HCT116 (cell line): ENCODE measurements around the gene HCFC1. TPM values are rescaled to one million over a fixed set of nuclear protein-coding genes. Genes with fewer than 3 reads are reported as not detected.

ENCODE experiments used
- ATAC-seq: fragments of 200-7000 bp; cut with Tn5 transposase; 2 replicates; pipeline ENCODE4 v1.9.1; 2020; ENCODE audit warnings: mild to moderate bottlenecking, moderate library complexity
- BruUV-seq: library from RNA; stranded (reverse); fragments of 400-500 nt; replicated peaks from 2 replicates; lab custom pipeline; 2021; lab: Mats Ljungman, UMichigan
- CTCF ChIA-PET: fragments of 300-600 bp; sonication (Branson Sonifier 250); formaldehyde crosslinking; loops from one replicate; lab custom pipeline; 2021; ENCODE audit warnings: antibody characterized with exemption; lab: Charles Lee
- POLR2A ChIA-PET: fragments of 300-600, 350-600 bp; sonication (Branson Sonifier 250); formaldehyde crosslinking; loops from one replicate; lab custom pipeline; 2021; ENCODE audit warnings: antibody characterized with exemption; lab: Charles Lee
- RAD21 ChIA-PET, 2 experiments: fragments of 300-600 bp; sonication (Branson Sonifier 250); formaldehyde crosslinking; loops; one replicate each; lab custom pipeline; 2023; ENCODE audit warnings: low total read pairs in 2 of 2; ENCODE audit not compliant: uncharacterized antibody in 2 of 2, unreplicated experiment in 2 of 2, low non-redundant PET in 1 of 2; lab: Charles Lee
- DNase-seq: peaks from one replicate; pipeline ENCODE4 v3.0.0-alpha.2; 2010; ENCODE audit warnings: low read depth, low spot score
- H2AFZ ChIP-seq: fragments of 200-600 bp; shearing (Covaris generic), sonication (generic); 2 replicates; pipeline ENCODE4 v1.6.1; 2017; ENCODE audit warnings: low read depth, mixed run types, mixed read lengths, antibody characterized with exemption, low read length; ENCODE audit not compliant: poor library complexity, severe bottlenecking
- H3K27ac ChIP-seq: 2 replicates; pipeline ENCODE4 v1.5.1; 2012; ENCODE audit warnings: low read depth, low read length
- H3K27me3 ChIP-seq: fragments of 200-600 bp; sonication (generic); 2 replicates; pipeline ENCODE4 v1.6.1; 2016; ENCODE audit warnings: mixed run types, low read length, mixed read lengths; ENCODE audit not compliant: insufficient read depth
- H3K36me3 ChIP-seq, 2 experiments: fragments of 200-500 bp in 1 of 2; fragments of 200-600 bp in 1 of 2; sonication (Bioruptor generic) in 1 of 2; sonication (generic) in 1 of 2; 2 replicates each; pipeline versions ENCODE4 v1.5.1 to v1.6.1; 2014 to 2016; ENCODE audit warnings: low read length in 2 of 2, inconsistent platforms in 1 of 2, mixed read lengths in 1 of 2, mixed run types in 1 of 2; ENCODE audit not compliant: insufficient read depth in 2 of 2, control insufficient read depth in 1 of 2
- H3K4me1 ChIP-seq, 2 experiments: fragments of 200-600 bp in 1 of 2; sonication (generic) in 1 of 2; 2 replicates each; pipeline versions ENCODE4 v1.5.1 to v1.6.1; 2012 to 2017; ENCODE audit warnings: low read length in 2 of 2, inconsistent platforms in 1 of 2, mild to moderate bottlenecking in 1 of 2, mixed read lengths in 1 of 2, mixed run types in 1 of 2, moderate library complexity in 1 of 2; ENCODE audit not compliant: insufficient read depth in 2 of 2, control insufficient read depth in 1 of 2
- H3K4me2 ChIP-seq: fragments of 200-600 bp; sonication (generic); 2 replicates; pipeline ENCODE4 v1.6.1; 2017; ENCODE audit warnings: mixed run types, low read length, mixed read lengths
- H3K4me3 ChIP-seq, 2 experiments: fragments of 200-600 bp in 1 of 2; sonication (generic) in 1 of 2; replicated peaks in 1 of 2; 2 replicates each; pipeline ENCODE4 v1.5.1; 2011 to 2016; ENCODE audit warnings: low read length in 2 of 2, control low read depth in 1 of 2, low read depth in 1 of 2, mild to moderate bottlenecking in 1 of 2, mixed read lengths in 1 of 2, mixed run types in 1 of 2
- H3K79me2 ChIP-seq: fragments of 200-600 bp; sonication (generic); 2 replicates; pipeline ENCODE4 v1.6.1; 2017; ENCODE audit warnings: mild to moderate bottlenecking, mixed run types, low read length, moderate library complexity, mixed read lengths; ENCODE audit not compliant: insufficient read depth
- H3K9ac ChIP-seq: fragments of 200-600 bp; sonication (generic); 2 replicates; pipeline ENCODE4 v1.6.1; 2016; ENCODE audit warnings: low read length, mixed read lengths
- H3K9me2 ChIP-seq: fragments of 200-600 bp; sonication (generic), shearing (Covaris generic); 2 replicates; pipeline ENCODE4 v1.6.1; 2017; ENCODE audit warnings: mixed run types, mild to moderate bottlenecking, moderate library complexity; ENCODE audit not compliant: insufficient read depth
- H3K9me3 ChIP-seq, 2 experiments: fragments of 200-500 bp in 1 of 2; fragments of 200-600 bp in 1 of 2; sonication (Bioruptor generic) in 1 of 2; sonication (generic) in 1 of 2; 2 replicates each; pipeline ENCODE4 v1.6.1; 2014 to 2017; ENCODE audit warnings: low read length in 2 of 2, mixed read lengths in 2 of 2, inconsistent platforms in 1 of 2, low read depth in 1 of 2, mild to moderate bottlenecking in 1 of 2, mixed run types in 1 of 2, moderate library complexity in 1 of 2; ENCODE audit not compliant: control insufficient read depth in 1 of 2, insufficient read depth in 1 of 2
- H4K20me1 ChIP-seq: fragments of 200-600 bp; sonication (generic), shearing (Covaris generic); 2 replicates; pipeline ENCODE4 v1.6.1; 2017; ENCODE audit warnings: mixed run types, mild to moderate bottlenecking, moderate library complexity; ENCODE audit not compliant: insufficient read depth
- ATF3 ChIP-seq: IDR thresholded peaks from 2 replicates; pipeline ENCODE4 v1.6.1; 2012
- CEBPB ChIP-seq: IDR thresholded peaks from 2 replicates; pipeline ENCODE4 v1.6.1; 2012; ENCODE audit warnings: low read depth
- CTCF ChIP-seq, 3 experiments: fragments of 200-600 bp in 1 of 3; sonication (generic) in 1 of 3; IDR thresholded peaks in 2 of 3; conservative IDR thresholded peaks in 1 of 3; 2 replicates each; pipeline ENCODE4 v1.5.1; 2012 to 2017; ENCODE audit warnings: low read depth in 2 of 3, low read length in 2 of 3, antibody characterized with exemption in 1 of 3, borderline replicate concordance in 1 of 3, control low read depth in 1 of 3, mild to moderate bottlenecking in 1 of 3, mixed read lengths in 1 of 3, mixed run types in 1 of 3, moderate library complexity in 1 of 3; ENCODE audit not compliant: insufficient read depth in 1 of 3
- EGR1 ChIP-seq: IDR thresholded peaks from 2 replicates; pipeline ENCODE4 v1.6.1; 2012; ENCODE audit warnings: low read depth
- EZH2 ChIP-seq: fragments of 200-600 bp; sonication (generic); IDR thresholded peaks from 2 replicates; pipeline ENCODE4 v1.6.1; 2017; ENCODE audit warnings: antibody characterized with exemption, mixed run types
- EZH2phosphoT487 ChIP-seq: fragments of 200-600 bp; IDR thresholded peaks from 2 replicates; pipeline ENCODE4 v1.6.1; 2018; ENCODE audit warnings: antibody characterized with exemption, borderline replicate concordance
- FOSL1 ChIP-seq: IDR thresholded peaks from 2 replicates; pipeline ENCODE4 v1.6.1; 2012; ENCODE audit warnings: low read depth
- MAX ChIP-seq: IDR thresholded peaks from 2 replicates; pipeline ENCODE4 v1.6.1; 2012
- POLR2A ChIP-seq: IDR thresholded peaks from 2 replicates; pipeline ENCODE4 v1.7.0; 2011; ENCODE audit warnings: borderline replicate concordance; ENCODE audit not compliant: insufficient read depth, insufficient read length; ENCODE audit errors: extremely low read depth
- POLR2AphosphoS5 ChIP-seq: IDR thresholded peaks from 2 replicates; pipeline ENCODE4 v1.6.1; 2011; ENCODE audit warnings: mild to moderate bottlenecking, low read depth, low read length, moderate library complexity
- RAD21 ChIP-seq: IDR thresholded peaks from 2 replicates; pipeline ENCODE4 v1.6.1; 2012; ENCODE audit warnings: low read depth, mild to moderate bottlenecking
- SP1 ChIP-seq: IDR thresholded peaks from 2 replicates; pipeline ENCODE4 v1.6.1; 2012; ENCODE audit warnings: low read depth
- SRF ChIP-seq: IDR thresholded peaks from 2 replicates; pipeline ENCODE4 v1.6.1; 2012; ENCODE audit warnings: low read depth
- TCF7L2 ChIP-seq: IDR thresholded peaks from 2 replicates; pipeline ENCODE4 v1.7.0; 2011; ENCODE audit warnings: borderline replicate concordance, inconsistent platforms; ENCODE audit not compliant: insufficient read depth, insufficient read length; ENCODE audit errors: extremely low read depth
- ZNF274 ChIP-seq: fragments of 200-500 bp; sonication (Bioruptor generic); IDR thresholded peaks from 2 replicates; pipeline ENCODE4 v1.6.1; 2014; ENCODE audit warnings: mild to moderate bottlenecking, low read depth, low read length, inconsistent platforms
- intact Hi-C: fragments of 100-400 bp; cut with micrococcal nuclease; formaldehyde crosslinking; loops from 2 replicates; pipeline ENCODE4 v1.10.0; 2022
- total RNA-seq: library from RNA; stranded (reverse); gene quantifications from one replicate; pipeline ENCODE4 v1.2.1, GENCODE V29; 2021; ENCODE audit not compliant: unreplicated experiment
- TF ChIP-seq, protein P1 (sequence below): IDR thresholded peaks from 2 replicates; pipeline ENCODE4 v1.6.1; 2012; ENCODE audit warnings: low read depth

Gene HCFC1
- total RNA-seq, 1 experiment from 2014 or later: 72.8 TPM

- Histone ChIP-seq H3K36me3 (no peaks in the 10 kb centered on the region), H4K20me1 (no peaks in the 10 kb centered on the region), H3K9ac (no peak overlapping the region), H3K79me2 (peaks cover under 1% of the 10 kb centered on the region; the same call in 1 of the 2 replicates), H3K9me3 (no peaks in the 10 kb centered on the region), H3K27ac (no peak overlapping the region), H3K9me2 (no peaks in the 10 kb centered on the region), H2AFZ (no peak overlapping the region), H3K4me3 (no peak overlapping the region), H3K4me2 (no peak overlapping the region), H3K27me3 (no peaks in the 10 kb centered on the region), H3K4me1 (peaks cover 0 to 8% of the 10 kb centered on the region in 2 experiments; a peak in 1 of 4 replicates)
- DNase-seq: no peak
- no TSS peak for BruUV-seq
- intact Hi-C loops: no loop called here
- RAD21 ChIA-PET: no interaction called here
- CTCF ChIA-PET: no interaction called here
- ATAC-seq: no peak
- TF ChIP-seq MAX (no peak), EGR1 (no peak), EZH2phosphoT487 (no peak), RAD21 (no peak), CEBPB (no peak), POLR2AphosphoS5 (no peak), SRF (no peak), CTCF (IDR thresholded peaks at IDR 0.05 in 2 of 3, conservative IDR thresholded peaks at IDR 0.05 in 1 of 3; ENCODE audit: borderline replicate concordance in 1 of 3, insufficient read depth in 1 of 3, low read depth in 2 of 3, low read length in 2 of 3) (no peak), ATF3 (no peak), TCF7L2 (no peak), POLR2A (no peak), EZH2 (no peak), SP1 (no peak), ZNF274 (no peak), FOSL1 (no peak)
- TF ChIP-seq, protein P1, sequence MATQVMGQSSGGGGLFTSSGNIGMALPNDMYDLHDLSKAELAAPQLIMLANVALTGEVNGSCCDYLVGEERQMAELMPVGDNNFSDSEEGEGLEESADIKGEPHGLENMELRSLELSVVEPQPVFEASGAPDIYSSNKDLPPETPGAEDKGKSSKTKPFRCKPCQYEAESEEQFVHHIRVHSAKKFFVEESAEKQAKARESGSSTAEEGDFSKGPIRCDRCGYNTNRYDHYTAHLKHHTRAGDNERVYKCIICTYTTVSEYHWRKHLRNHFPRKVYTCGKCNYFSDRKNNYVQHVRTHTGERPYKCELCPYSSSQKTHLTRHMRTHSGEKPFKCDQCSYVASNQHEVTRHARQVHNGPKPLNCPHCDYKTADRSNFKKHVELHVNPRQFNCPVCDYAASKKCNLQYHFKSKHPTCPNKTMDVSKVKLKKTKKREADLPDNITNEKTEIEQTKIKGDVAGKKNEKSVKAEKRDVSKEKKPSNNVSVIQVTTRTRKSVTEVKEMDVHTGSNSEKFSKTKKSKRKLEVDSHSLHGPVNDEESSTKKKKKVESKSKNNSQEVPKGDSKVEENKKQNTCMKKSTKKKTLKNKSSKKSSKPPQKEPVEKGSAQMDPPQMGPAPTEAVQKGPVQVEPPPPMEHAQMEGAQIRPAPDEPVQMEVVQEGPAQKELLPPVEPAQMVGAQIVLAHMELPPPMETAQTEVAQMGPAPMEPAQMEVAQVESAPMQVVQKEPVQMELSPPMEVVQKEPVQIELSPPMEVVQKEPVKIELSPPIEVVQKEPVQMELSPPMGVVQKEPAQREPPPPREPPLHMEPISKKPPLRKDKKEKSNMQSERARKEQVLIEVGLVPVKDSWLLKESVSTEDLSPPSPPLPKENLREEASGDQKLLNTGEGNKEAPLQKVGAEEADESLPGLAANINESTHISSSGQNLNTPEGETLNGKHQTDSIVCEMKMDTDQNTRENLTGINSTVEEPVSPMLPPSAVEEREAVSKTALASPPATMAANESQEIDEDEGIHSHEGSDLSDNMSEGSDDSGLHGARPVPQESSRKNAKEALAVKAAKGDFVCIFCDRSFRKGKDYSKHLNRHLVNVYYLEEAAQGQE: no peak
- POLR2A ChIA-PET: interaction anchor here (0.8 kb wide), 1 partner anchor 11 kb away, joined by 3 read pairs; no protein-coding TSS in a partner anchor
Measured at GRCh38 chrX:153939573-153939972, 32.0 kb downstream of the HCFC1 start.
